ENCODE measurements around the gene CFAP77.

Gene CFAP77

DNA sequence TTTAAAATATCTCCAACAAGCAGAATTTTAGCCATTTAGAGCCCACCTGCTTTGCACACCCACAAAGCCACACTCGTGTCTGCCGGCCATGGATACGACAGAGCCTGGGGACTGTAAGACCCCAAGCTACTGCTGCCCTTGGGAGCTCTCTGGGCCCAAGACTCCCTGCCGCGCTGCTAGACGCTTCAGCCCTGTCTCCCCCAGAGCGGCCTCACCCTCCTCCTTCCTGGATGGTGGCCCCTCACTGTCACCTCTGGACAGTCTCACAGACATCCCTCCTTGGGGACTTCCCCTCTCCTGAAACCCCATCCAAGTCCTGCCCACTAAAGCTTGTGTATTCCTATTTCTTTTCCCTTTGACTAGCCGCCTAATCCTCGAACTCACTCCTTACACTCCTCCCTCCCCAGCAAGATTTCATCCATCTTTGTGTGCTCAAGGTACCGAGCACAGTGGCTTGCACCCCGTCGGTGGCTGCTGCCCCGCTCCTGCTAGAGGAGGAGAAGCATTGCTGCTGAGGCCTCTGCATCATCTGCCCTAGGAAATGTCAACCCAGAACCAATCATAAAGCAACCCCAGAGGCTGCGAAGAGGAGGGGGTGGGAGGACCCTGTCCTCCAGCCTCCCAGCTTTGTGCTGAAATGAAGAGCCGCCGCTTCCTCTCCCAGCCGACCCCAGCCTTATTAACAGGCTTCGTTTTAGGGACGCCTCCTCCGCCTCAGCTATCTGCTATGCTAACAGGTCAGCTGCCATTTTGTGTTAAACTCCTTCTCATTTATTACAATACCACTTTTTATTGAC, 71.2 kb downstream of the CFAP77 start:
- no peak for DNase-seq (ENCODE audit: insufficient read length)
- TF ChIP-seq TAF1 (IDR thresholded peaks at IDR 0.05; ENCODE audit: borderline replicate concordance, low read depth, low read length): no peak
- no peak for TF ChIP-seq POLR2A (IDR thresholded peaks at IDR 0.05; ENCODE audit: low read depth, low read length)
- no peak for FAIRE-seq

- no peak for FAIRE-seq
These were observed 72.3 kb downstream of the CFAP77 start for GRCh38 chr9:132482196-132482813.

DNA sequence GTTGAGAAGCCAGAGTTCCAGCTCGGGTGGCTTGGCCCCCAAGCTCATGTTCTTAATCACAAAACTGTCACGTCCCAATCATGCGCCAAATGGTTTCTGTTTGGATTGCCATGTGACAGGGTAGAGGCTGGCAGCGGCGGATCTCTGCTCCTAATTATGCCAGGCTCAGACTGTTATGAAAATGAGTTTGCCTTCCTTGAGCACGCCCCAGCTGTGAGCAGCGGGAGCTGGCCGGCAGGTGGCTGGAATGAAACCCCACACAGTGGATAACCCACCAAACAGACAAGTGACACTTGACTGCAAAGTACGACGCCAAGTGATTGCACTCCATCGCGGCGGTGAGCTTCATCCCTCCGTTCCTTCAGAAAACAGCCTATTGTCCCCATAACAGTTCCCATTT, 75.4 kb downstream of the CFAP77 start:
- FAIRE-seq (no peak), DNase-seq (ENCODE audit: insufficient read length) (no peak)
- TF ChIP-seq POLR2A (IDR thresholded peaks at IDR 0.05; ENCODE audit: low read depth, low read length): no peak
- TF ChIP-seq TAF1 (IDR thresholded peaks at IDR 0.05; ENCODE audit: borderline replicate concordance, low read depth, low read length): no peak
- no peak for TF ChIP-seq POLR2AphosphoS5 (IDR thresholded peaks at IDR 0.05; ENCODE audit: low read depth, low read length)

More at GRCh38 chr9:132482196-132482813, 72.3 kb downstream of the CFAP77 start:
- TF ChIP-seq TAF1 (IDR thresholded peaks at IDR 0.05; ENCODE audit: borderline replicate concordance, low read depth, low read length) (no peak), POLR2A (IDR thresholded peaks at IDR 0.05; ENCODE audit: low read depth, low read length) (no peak), POLR2AphosphoS5 (IDR thresholded peaks at IDR 0.05; ENCODE audit: low read depth, low read length) (no peak)
- DNase-seq (ENCODE audit: insufficient read length): no peak

- FAIRE-seq (no peak), DNase-seq (ENCODE audit: insufficient read length) (no peak)
- no peak for TF ChIP-seq TAF1 (IDR thresholded peaks at IDR 0.05; ENCODE audit: borderline replicate concordance, low read depth, low read length)
- TF ChIP-seq POLR2AphosphoS5 (IDR thresholded peaks at IDR 0.05; ENCODE audit: low read depth, low read length): no peak
These were observed 76.8 kb downstream of the CFAP77 start for GRCh38 chr9:132486706-132487350.

DNA sequence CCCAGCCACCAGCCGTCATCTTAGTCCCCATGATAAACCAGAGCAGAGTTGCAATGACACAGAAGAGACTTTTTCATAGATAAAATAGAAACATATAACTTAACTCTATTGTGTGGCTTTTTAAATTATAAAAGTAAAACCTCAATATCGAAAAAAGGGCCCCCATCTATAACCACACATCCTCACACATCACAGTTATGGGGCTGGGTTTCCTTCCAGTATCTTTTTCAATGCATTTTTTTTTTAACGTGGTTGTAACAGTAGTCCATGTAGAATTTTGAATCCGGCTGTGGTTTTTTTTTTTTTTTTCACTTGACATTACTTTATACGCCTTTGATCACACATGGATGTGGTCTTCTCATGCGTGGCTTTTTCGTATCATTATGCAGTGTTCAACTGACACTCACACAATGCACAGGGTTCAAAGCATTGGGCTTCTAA, 77.4 kb downstream of the CFAP77 start:
- no peak for TF ChIP-seq TAF1 (IDR thresholded peaks at IDR 0.05; ENCODE audit: borderline replicate concordance, low read depth, low read length)
- FAIRE-seq (no peak), DNase-seq (ENCODE audit: insufficient read length) (no peak)

DNA sequence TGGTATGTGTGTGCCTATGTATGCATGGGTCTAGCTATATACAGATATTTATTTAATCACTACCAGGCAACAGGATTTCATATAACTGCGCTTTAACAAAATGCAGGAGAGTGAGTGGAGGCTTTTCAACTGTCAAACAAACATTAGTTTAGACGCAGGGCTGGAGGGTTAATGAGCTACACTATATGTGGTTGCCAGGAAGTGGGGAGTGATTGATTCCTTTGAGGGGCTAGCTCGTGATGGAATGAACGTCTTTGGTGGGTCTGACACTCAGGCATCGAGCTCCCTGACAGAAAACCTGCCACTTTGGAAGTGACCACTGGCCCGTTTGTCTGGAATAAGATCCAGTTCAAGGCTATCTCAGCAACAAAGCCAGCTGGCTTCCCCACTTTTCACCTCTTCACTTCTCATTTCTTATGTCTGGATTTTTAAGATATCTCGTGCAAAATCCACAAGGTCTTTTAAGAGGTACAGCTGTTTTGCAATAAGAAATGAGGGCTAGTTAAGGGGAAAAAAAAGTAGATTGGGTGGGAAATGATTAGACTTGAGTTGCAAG, 78.0 kb downstream of the CFAP77 start:
- FAIRE-seq: no peak
- TF ChIP-seq POLR2AphosphoS5 (IDR thresholded peaks at IDR 0.05; ENCODE audit: low read depth, low read length) (no peak), POLR2A (IDR thresholded peaks at IDR 0.05; ENCODE audit: low read depth, low read length) (no peak), TAF1 (IDR thresholded peaks at IDR 0.05; ENCODE audit: borderline replicate concordance, low read depth, low read length) (no peak)
- no peak for DNase-seq (ENCODE audit: insufficient read length)

DNA sequence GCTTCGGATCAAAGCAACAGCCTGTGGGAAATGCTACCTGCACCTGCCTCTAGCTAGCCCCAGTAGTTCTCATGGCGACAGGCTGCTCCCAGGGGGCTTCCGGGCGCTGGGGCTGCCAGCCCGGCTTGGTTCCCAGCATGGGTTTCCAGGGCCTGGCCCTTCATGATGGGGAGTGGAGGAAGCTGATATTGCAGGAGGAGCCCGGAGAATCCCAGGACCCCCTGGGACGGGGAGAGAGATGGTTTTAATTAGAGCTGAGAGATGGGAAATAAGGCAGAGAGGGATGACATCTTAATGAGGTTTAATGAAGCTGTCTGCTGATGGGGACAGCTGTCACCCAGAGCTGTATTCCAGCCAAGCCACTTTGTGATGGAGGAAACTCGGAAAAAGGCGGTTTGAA, 78.6 kb downstream of the CFAP77 start:
- TF ChIP-seq POLR2A (IDR thresholded peaks at IDR 0.05; ENCODE audit: low read depth, low read length) (no peak), POLR2AphosphoS5 (IDR thresholded peaks at IDR 0.05; ENCODE audit: low read depth, low read length) (no peak), TAF1 (IDR thresholded peaks at IDR 0.05; ENCODE audit: borderline replicate concordance, low read depth, low read length) (no peak)
- FAIRE-seq (no peak), DNase-seq (ENCODE audit: insufficient read length) (no peak)

GRCh38 chr9:132489536-132489935, 79.5 kb downstream of the CFAP77 start:
- FAIRE-seq (no peak), DNase-seq (ENCODE audit: insufficient read length) (no peak)
- TF ChIP-seq POLR2A (IDR thresholded peaks at IDR 0.05; ENCODE audit: low read depth, low read length): no peak
- TF ChIP-seq POLR2AphosphoS5 (IDR thresholded peaks at IDR 0.05; ENCODE audit: low read depth, low read length): no peak
- no peak for TF ChIP-seq TAF1 (IDR thresholded peaks at IDR 0.05; ENCODE audit: borderline replicate concordance, low read depth, low read length)

DNA sequence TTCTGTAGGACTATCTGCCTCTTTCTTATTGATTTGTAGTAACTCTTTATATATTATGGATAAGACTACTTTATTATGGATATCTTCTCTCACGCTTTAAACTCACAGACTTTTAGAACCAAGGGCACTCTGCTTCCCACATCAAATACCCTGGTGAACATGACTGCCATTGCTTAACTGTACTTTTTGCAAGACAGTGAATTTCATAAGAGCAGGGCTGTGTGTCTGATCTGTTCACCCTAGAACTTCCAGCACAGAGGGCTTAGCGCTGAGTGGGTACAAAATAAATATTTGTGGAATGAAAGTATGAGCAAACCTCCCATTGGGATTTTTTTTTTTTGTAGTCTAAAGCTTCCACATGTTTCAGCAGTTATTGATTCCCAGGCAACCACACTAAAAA, 84.8 kb downstream of the CFAP77 start:
- no peak for TF ChIP-seq TAF1 (IDR thresholded peaks at IDR 0.05; ENCODE audit: borderline replicate concordance, low read depth, low read length)
- TF ChIP-seq POLR2AphosphoS5 (IDR thresholded peaks at IDR 0.05; ENCODE audit: low read depth, low read length): no peak
- TF ChIP-seq POLR2A (IDR thresholded peaks at IDR 0.05; ENCODE audit: low read depth, low read length): no peak
- FAIRE-seq (no peak), DNase-seq (ENCODE audit: insufficient read length) (no peak)

DNA sequence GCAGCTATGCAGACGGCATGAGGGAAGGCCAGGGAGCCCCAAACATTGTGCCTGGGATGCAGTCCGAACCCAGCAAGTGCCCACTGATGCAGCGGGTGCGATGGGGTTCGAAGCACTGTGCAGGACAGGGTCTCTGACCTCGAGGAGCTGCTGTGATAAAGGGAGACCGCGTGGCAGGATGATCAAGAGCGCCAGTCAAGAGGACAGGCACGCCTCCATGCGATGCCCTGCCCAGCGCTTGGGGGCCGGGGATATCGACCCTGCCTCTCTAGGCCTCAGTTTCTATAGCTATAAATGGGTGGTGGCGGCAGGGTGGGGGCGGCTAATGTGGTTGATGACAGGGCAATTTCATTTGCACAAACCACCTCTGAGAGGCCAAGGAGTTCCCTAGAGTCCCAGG, 87.7 kb downstream of the CFAP77 start:
- DNase-seq (ENCODE audit: insufficient read length): no peak
- TF ChIP-seq TAF1 (IDR thresholded peaks at IDR 0.05; ENCODE audit: borderline replicate concordance, low read depth, low read length) (no peak), POLR2A (IDR thresholded peaks at IDR 0.05; ENCODE audit: low read depth, low read length) (no peak), POLR2AphosphoS5 (IDR thresholded peaks at IDR 0.05; ENCODE audit: low read depth, low read length) (no peak)
- no peak for FAIRE-seq

DNA sequence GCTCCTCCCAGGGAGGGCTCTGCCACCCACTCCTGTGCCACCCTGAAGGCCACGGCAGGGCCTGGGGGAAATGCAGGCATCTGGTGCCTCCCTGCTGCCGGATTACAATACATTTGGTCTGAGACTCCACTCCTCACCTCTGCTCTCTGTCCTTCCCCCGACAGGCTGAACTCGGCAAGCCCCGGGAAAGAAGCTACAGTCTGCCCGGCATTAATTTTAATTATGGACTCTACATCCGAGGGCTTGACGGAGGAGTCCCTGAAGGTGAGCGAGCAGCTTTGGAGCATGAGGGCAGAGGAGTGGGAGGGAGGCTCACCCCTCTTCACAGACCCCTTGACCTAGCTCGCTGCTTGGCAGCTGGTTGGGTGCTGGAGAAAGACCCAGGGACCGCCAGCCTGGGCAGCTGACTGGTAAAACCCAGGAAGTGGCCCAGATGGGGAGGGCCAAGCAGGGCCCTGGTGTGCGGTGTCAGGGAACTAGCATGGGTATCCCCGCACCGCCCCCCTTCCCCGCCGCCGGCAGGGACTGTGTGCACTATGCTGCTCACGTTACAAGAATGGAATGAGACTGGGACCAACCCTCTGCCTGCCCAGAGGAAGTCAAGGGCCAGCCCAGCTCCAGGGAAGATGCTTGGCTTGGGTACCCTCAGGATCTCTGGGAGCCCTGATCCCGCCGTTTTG, 88.7 kb downstream of the CFAP77 start:
- FAIRE-seq (no peak), DNase-seq (ENCODE audit: insufficient read length) (no peak)
- TF ChIP-seq POLR2AphosphoS5 (IDR thresholded peaks at IDR 0.05; ENCODE audit: low read depth, low read length) (no peak), TAF1 (IDR thresholded peaks at IDR 0.05; ENCODE audit: borderline replicate concordance, low read depth, low read length) (no peak), POLR2A (IDR thresholded peaks at IDR 0.05; ENCODE audit: low read depth, low read length) (no peak)

All from GM12892 (cell line).